Suppressor macrophage treated with lipopolysaccharide for 1 hour (primary cell): ENCODE data around the gene GAB1.
A peak's percentile ranks its signal among the peaks of the same experiment; 100 is the strongest.

Experiments used
- DNase-seq, 3 donors: peaks; one replicate each; pipeline ENCODE4 v3.0.0-alpha.2; 2020 to 2022

The GAB1 gene

GRCh38 chr4:143336781-143337599, at the start of gene GAB1:
Gene GAB1, plus strand, starts transcription at chr4:143336876. Its CDS starts 313 bp downstream, at chr4:143337189.
- DNase-seq: no peak

GRCh38 chr4:143287572-143287923, 49.1 kb upstream of the GAB1 start:
- no peak for DNase-seq

- DNase-seq: no peak
These were observed 48.5 kb upstream of the GAB1 start for GRCh38 chr4:143288171-143288570.

GRCh38 chr4:143289370-143289769, 47.3 kb upstream of the GAB1 start:
- DNase-seq: no peak

GRCh38 chr4:143291314-143291713, 45.4 kb upstream of the GAB1 start:
- DNase-seq: no peak

GRCh38 chr4:143292858-143293257, 43.8 kb upstream of the GAB1 start:
- DNase-seq: no peak

GRCh38 chr4:143294310-143294709, 42.4 kb upstream of the GAB1 start:
- DNase-seq: no peak

GRCh38 chr4:143294710-143295275, 41.9 kb upstream of the GAB1 start:
- no peak for DNase-seq

GRCh38 chr4:143296397-143297067, 40.1 kb upstream of the GAB1 start:
- no peak for DNase-seq

GRCh38 chr4:143300860-143301259, 35.8 kb upstream of the GAB1 start:
- no peak for DNase-seq

GRCh38 chr4:143302536-143302935, 34.1 kb upstream of the GAB1 start:
- no peak for DNase-seq

GRCh38 chr4:143306788-143307187, 29.9 kb upstream of the GAB1 start:
- no peak for DNase-seq

- DNase-seq: no peak
These were observed 29.1 kb upstream of the GAB1 start for GRCh38 chr4:143307531-143307930.

- DNase-seq: no peak
These were observed 28.3 kb upstream of the GAB1 start for GRCh38 chr4:143308377-143308776.

GRCh38 chr4:143311924-143312323, 24.8 kb upstream of the GAB1 start:
- DNase-seq: no peak

- DNase-seq: no peak
These were observed 23.2 kb upstream of the GAB1 start for GRCh38 chr4:143313521-143313920.

GRCh38 chr4:143313996-143314395, 22.7 kb upstream of the GAB1 start:
- no peak for DNase-seq

GRCh38 chr4:143320113-143320512, 16.6 kb upstream of the GAB1 start:
- no peak for DNase-seq

GRCh38 chr4:143326735-143327134, 9.9 kb upstream of the GAB1 start:
- no peak for DNase-seq

GRCh38 chr4:143329985-143330384, 6.7 kb upstream of the GAB1 start:
- DNase-seq: no peak

GRCh38 chr4:143335979-143336780, 496 bp upstream of the GAB1 start:
- DNase-seq: peak; percentile 93 to 95 (median 93)

GRCh38 chr4:143337600-143338287, 1.1 kb downstream of the GAB1 start:
- peak; percentile 39 to 54 (median 50) for DNase-seq

- no peak for DNase-seq
These were observed 1.6 kb downstream of the GAB1 start for GRCh38 chr4:143338313-143338712.
